ENCODE measurements around the gene TEAD3.

DNA sequence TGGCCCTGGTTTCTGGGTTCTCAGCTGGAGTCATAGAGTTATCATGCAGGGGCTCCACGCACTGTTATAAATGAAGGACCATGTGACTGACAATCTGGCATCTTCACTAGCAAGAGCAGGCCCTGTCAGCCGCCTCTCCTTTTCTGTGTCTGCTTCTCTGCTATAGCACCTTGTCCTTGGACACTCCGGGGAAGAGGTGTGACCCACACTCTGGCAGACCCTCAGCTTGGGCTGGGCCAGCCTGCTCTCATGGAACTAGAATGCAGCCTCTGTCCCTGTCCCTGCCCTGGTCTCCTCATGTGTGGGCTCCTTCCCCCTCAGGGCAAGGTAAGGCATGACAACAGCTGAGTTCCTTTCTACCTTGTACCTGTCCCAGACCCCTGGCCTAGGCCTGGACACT is 55.7 kb downstream of the TEAD3 start:
- no peak for TF ChIP-seq EZH2 (IDR thresholded peaks at IDR 0.05)
- TF ChIP-seq POLR2AphosphoS5 (IDR thresholded peaks at IDR 0.05; ENCODE audit: borderline replicate concordance, low read depth, low read length): no peak
- TF ChIP-seq FOXP2 (optimal IDR thresholded peaks at IDR 0.05; ENCODE audit: control extremely low read depth, extremely low read length, insufficient read depth): no peak
